K562 (cell line): Measurements from ENCODE around the gene FAM118B. TPM values are rescaled to one million over a fixed set of nuclear protein-coding genes. Genes with fewer than 3 reads are reported as not detected.

Source experiments
- ARID3A ChIP-seq: IDR thresholded peaks from 2 replicates; pipeline ENCODE4 v1.6.1; 2012; ENCODE audit warnings: low read depth, low read length, improper control_type of control experiment, borderline replicate concordance
- CBX1 ChIP-seq: sonication (generic); IDR thresholded peaks from 2 replicates; pipeline ENCODE4 v1.6.1; 2016; ENCODE audit warnings: antibody characterized with exemption, low read depth, mild to moderate bottlenecking
- CHD1 ChIP-seq: fragments of 200-600 bp; sonication (generic); IDR thresholded peaks from one replicate; pipeline ENCODE4 v1.6.1; 2012; ENCODE audit warnings: mild to moderate bottlenecking, moderate library complexity, low read length, inconsistent platforms
- ETS2 ChIP-seq: IDR thresholded peaks from 2 replicates; pipeline ENCODE4 v1.6.1; 2016; ENCODE audit warnings: borderline replicate concordance, missing genetic modification characterization, mild to moderate bottlenecking, moderate library complexity, missing compliant biosample characterization; ENCODE audit not compliant: poor library complexity, severe bottlenecking
- GTF2F1 ChIP-seq: IDR thresholded peaks from 2 replicates; pipeline ENCODE4 v1.6.1; 2011; ENCODE audit warnings: low read depth, low read length, improper control_type of control experiment
- GTF3C2 ChIP-seq: IDR thresholded peaks from 3 replicates; pipeline ENCODE4 v1.6.1; 2011; ENCODE audit warnings: borderline replicate concordance, mild to moderate bottlenecking, moderate library complexity; ENCODE audit not compliant: insufficient read length; ENCODE audit errors: extremely low read depth
- HDAC1 ChIP-seq, 2 experiments: fragments of 450-650 bp; IDR thresholded peaks; 2 replicates each; pipeline ENCODE4 v1.6.1; 2016 to 2017; ENCODE audit warnings: inconsistent platforms in 1 of 2, mild to moderate bottlenecking in 1 of 2, moderate library complexity in 1 of 2
- HNRNPK ChIP-seq: fragments of 200-400 bp; formaldehyde crosslinking; IDR thresholded peaks from one replicate; pipeline ENCODE4 v1.6.1; 2018; ENCODE audit warnings: mild to moderate bottlenecking, low read depth, low read length; ENCODE audit not compliant: poor library complexity, severe bottlenecking
- MBD2 ChIP-seq: sonication (generic); IDR thresholded peaks from 2 replicates; pipeline ENCODE4 v1.6.1; 2016; ENCODE audit warnings: low read depth, borderline replicate concordance
- MEF2A ChIP-seq: IDR thresholded peaks from 2 replicates; pipeline ENCODE4 v1.6.1; 2011; ENCODE audit warnings: low read depth, mild to moderate bottlenecking, low read length, moderate library complexity; ENCODE audit not compliant: control insufficient read depth
- MTA2 ChIP-seq: fragments of 450-650 bp; IDR thresholded peaks from 2 replicates; pipeline ENCODE4 v1.6.1; 2016; ENCODE audit warnings: low read depth
- POLR2AphosphoS5 ChIP-seq: IDR thresholded peaks from 2 replicates; pipeline ENCODE4 v1.6.1; 2011; ENCODE audit warnings: mild to moderate bottlenecking, low read depth, low read length, moderate library complexity; ENCODE audit not compliant: control insufficient read depth, insufficient read depth
- POLR3G ChIP-seq: IDR thresholded peaks from 2 replicates; pipeline ENCODE4 v1.6.1; 2011; ENCODE audit not compliant: insufficient read length, insufficient replicate concordance; ENCODE audit errors: extremely low read depth
- SMAD3 ChIP-seq: fragments of 450-650 bp; formaldehyde crosslinking; conservative IDR thresholded peaks from 2 replicates; pipeline ENCODE4 v1.4.0; 2020; ENCODE audit warnings: mild to moderate bottlenecking
- TCF7L2 ChIP-seq: fragments of 150-350 bp; IDR thresholded peaks from 2 replicates; pipeline ENCODE4 v1.6.1; 2016; ENCODE audit warnings: low read depth, mild to moderate bottlenecking, low read length, moderate library complexity
- THRAP3 ChIP-seq: fragments of 450-650 bp; IDR thresholded peaks from 2 replicates; pipeline ENCODE4 v1.6.1; 2016; ENCODE audit warnings: mild to moderate bottlenecking, inconsistent platforms, borderline replicate concordance
- TRIM24 ChIP-seq, 2 experiments: fragments of 450-650 bp; IDR thresholded peaks; 2 replicates each; pipeline ENCODE4 v1.6.1; 2016
- XRCC3 ChIP-seq: fragments of 450-650 bp; IDR thresholded peaks from 2 replicates; pipeline ENCODE4 v1.6.1; 2017; ENCODE audit warnings: mild to moderate bottlenecking, moderate library complexity
- ZBTB12 ChIP-seq: fragments of 250-450 bp; sonication (Bioruptor Pico); IDR thresholded peaks from 2 replicates; pipeline ENCODE4 v1.4.0; 2020
- ZNF184 ChIP-seq: sonication (generic); formaldehyde crosslinking; IDR thresholded peaks from 2 replicates; pipeline ENCODE4 v1.5.0; 2020; ENCODE audit warnings: missing genetic modification reagents
- ZNF282 ChIP-seq: sonication (generic); formaldehyde crosslinking; IDR thresholded peaks from 2 replicates; pipeline ENCODE4 v1.8.1; 2023; ENCODE audit warnings: missing genetic modification reagents
- ZNF644 ChIP-seq: fragments of 200-800 bp; sonication (Bioruptor generic); IDR thresholded peaks from 2 replicates; pipeline ENCODE4 v1.6.1; 2016; ENCODE audit warnings: low read depth, missing genetic modification characterization, missing compliant biosample characterization
- ZNF785 ChIP-seq: fragments of 250-450 bp; sonication (Bioruptor Pico); IDR thresholded peaks from 2 replicates; pipeline ENCODE4 v1.4.0; 2020; ENCODE audit warnings: mild to moderate bottlenecking
- polyA plus RNA-seq, 8 experiments: library from polyadenylated mRNA; depleted of rRNA in 4 of 8; stranded (reverse) in 5 of 8; unstranded in 3 of 8; fragments of >200 nt; fragmentation: Nextera tagmentation in 2 of 8; fragmentation: Illumina TruSeq in 1 of 8; extraction: Ambion mirVana in 2 of 8; extraction: Trizol in 1 of 8; gene quantifications; 2 replicates each; pipeline versions ENCODE4 v1.2.1 to v1.2.3, GENCODE V29; 2011 to 2014; ENCODE audit warnings: inconsistent platforms in 1 of 8, missing spikeins in 1 of 8
- total RNA-seq, 7 experiments: library from RNA; depleted of rRNA in 6 of 7; stranded (reverse); fragments of >200 nt in 6 of 7; fragmentation: Illumina TruSeq in 2 of 7; extraction: Trizol in 2 of 7; gene quantifications; 2 replicates each; pipeline versions ENCODE4 v1.2.1 to v1.2.3, GENCODE V29; 2011 to 2021; ENCODE audit warnings: low replicate concordance in 1 of 7

FAM118B gene
- total and polyA plus RNA-seq, 9 of the 15 experiments (the other 6 are each of a cell fraction or from before 2014, with no cell fraction given) = 12.0 to 49.0 (median 22.1) TPM

- peak; percentile 98 for TF ChIP-seq ZBTB12 (CRISPR knock-in tag)
- no peak for TF ChIP-seq ZNF282 (CRISPR knock-in tag)
- TF ChIP-seq POLR3G = no peak
- no peak for TF ChIP-seq MTA2
- TF ChIP-seq HNRNPK = no peak
- TF ChIP-seq GTF2F1 = 0 out of 2 replicates have a peak, but pooled peaks have one; percentile 31
- TF ChIP-seq CBX1 = 0 out of 2 replicates have a peak, but pooled peaks have one; percentile 13
- TF ChIP-seq THRAP3 = no peak
- no peak for TF ChIP-seq XRCC3
- TF ChIP-seq HDAC1 (IDR thresholded peaks at IDR 0.05) = peak in 1 of 2 experiments; percentile 44; a peak in 2 of 4 replicates
- no peak for TF ChIP-seq ZNF184
- TF ChIP-seq ARID3A = no peak
- no peak for TF ChIP-seq TCF7L2
- TF ChIP-seq POLR2AphosphoS5 = peak; percentile 75
- TF ChIP-seq TRIM24 (IDR thresholded peaks at IDR 0.05) = no peak
- TF ChIP-seq ZNF644 (tag) = no peak
- TF ChIP-seq MEF2A = no peak
- no peak for TF ChIP-seq SMAD3
- no peak for TF ChIP-seq ETS2 (tag)
- peak; percentile 93 for TF ChIP-seq MBD2
- TF ChIP-seq ZNF785 (CRISPR knock-in tag) = no peak
- no peak for TF ChIP-seq GTF3C2
- peak; percentile 3 for TF ChIP-seq CHD1
Measured at GRCh38 chr11:126268708-126269579, 57.4 kb downstream of the FAM118B start, which contains the start of the genes FOXRED1 and SRPRA (continued).
